HG02763 (cell line): ENCODE results near the gene NRIP1.
"Not testable (repeated sequence)": the region's sequence is repeated elsewhere in the genome, so short reads cannot be mapped to it uniquely, and the experiment has no call there.

ENCODE experiments used
- ATAC-seq: cut with Tn5 transposase; IDR thresholded peaks from one replicate; pipeline ENCODE4 v1.9.1; 2021; ENCODE audit warnings: mild to moderate bottlenecking, moderate library complexity; ENCODE audit not compliant: unreplicated experiment

NRIP1 gene

GRCh38 chr21:14927324-14927723 lies 137.5 kb downstream of the NRIP1 start:
- not testable (repeated sequence) for ATAC-seq

- no peak for ATAC-seq
Observed at GRCh38 chr21:14926186-14926585, 138.6 kb downstream of the NRIP1 start.

GRCh38 chr21:14923468-14923867 lies 141.3 kb downstream of the NRIP1 start:
- no peak for ATAC-seq

DNA sequence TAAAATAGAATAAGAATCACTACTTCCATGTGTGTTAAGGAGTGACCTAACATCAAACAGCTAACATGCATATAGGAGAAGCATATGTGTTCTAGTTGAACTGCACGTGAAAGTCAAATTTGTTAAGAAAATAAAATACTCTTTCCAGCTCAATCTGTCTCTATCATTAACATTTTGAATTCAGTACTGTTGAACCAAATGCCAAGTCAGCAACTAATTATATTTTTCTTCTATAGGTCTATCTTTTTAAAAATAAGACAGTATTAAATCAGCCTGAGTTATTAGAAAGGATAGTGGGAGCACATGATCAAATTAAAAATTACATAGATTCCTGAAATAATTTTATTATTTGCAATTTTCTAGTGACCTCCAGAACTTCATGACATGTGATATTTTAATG lies 141.8 kb downstream of the NRIP1 start:
- ATAC-seq: no peak

DNA sequence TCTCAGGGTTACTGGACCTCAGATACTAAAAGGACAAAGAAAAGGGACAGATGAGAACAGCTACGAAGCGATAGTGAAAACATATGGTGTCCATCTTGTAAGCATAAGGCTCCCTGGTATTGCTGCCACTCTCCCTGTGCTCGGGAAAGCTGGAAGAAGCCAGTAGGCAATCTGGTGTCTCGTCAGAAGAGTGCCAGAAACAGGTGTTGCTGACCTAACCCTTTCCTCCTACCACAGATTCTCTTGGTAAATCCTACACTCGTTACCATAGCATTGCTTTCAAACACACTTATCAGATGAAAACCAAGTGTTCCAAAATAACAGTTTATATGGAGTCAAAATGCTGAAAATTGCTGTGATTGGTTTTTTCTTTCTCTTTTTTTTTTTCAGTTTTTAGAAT lies 146.3 kb downstream of the NRIP1 start:
- no peak for ATAC-seq

DNA sequence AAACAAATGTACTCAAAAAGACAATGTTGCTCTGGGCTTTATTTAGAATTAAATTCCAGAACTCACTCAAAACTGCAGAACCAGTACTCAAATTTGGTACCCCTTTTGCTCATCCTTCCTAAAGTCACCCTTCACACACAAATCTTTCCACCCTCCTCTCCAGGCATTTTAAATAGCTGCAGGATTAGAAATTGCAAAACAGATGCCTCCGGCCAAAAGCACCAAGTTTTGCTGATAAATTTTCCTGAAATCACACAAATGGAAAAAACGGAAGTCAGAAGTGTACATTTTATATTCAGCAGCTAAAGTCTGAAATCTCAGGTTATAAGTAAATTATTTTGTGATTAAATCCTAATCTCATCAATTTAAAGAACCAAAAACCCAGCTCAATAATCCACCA lies 147.0 kb downstream of the NRIP1 start:
- ATAC-seq: no peak

DNA sequence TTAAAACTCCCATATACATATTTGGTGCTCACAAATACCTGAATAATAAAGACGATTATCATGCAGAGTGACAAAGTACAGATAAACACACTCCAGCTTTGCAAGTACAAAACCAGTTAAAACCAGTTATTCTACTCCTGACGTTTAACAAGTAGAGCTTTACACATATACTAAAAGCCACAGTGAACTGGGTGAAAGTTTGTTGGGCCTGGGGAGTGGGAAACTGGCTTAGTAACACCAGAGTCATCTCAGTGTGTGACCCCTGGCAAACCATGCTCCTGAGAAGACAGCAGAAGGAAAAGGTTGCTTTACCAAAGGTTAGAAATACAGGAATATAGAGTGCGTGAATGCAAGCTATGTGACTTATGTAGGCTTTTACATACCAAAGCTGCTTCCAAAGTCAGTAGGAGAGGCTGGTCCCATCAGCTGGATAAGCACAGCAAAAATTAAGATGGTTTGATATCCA lies 148.1 kb downstream of the NRIP1 start:
- ATAC-seq: no peak

DNA sequence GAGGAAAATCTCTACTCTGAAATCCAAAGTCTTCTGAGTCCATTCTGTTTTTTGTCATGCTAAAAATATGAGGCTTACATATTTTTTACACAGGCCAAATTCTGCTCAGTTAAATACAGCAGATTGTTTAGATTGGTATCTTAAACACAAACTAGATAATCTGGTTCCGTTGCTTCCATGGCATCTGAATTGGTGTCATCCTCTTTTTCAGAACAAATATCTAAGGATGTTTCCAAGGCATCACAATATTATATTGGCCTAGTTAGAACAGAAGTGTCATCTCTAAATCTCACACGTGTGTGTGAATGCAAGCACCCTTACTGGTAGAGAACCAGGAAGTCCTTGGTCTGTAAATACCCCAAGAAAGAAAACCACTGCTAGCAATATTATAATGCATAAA lies 151.2 kb downstream of the NRIP1 start:
- ATAC-seq: no peak

GRCh38 chr21:14911351-14911750 lies 153.4 kb downstream of the NRIP1 start:
- ATAC-seq: no peak
